Fibroblast of skin of left biceps (primary cell): ENCODE results near the gene SHC2.
"Not testable (repeated sequence)": the region's sequence is repeated elsewhere in the genome, so short reads cannot be mapped to it uniquely, and the experiment has no call there.

Experiments
- DNase-seq, 2 experiments: peaks; one replicate each; pipeline ENCODE4 v3.0.0-alpha.2; 2013; ENCODE audit warnings: low read depth in 2 of 2

Gene SHC2

DNA sequence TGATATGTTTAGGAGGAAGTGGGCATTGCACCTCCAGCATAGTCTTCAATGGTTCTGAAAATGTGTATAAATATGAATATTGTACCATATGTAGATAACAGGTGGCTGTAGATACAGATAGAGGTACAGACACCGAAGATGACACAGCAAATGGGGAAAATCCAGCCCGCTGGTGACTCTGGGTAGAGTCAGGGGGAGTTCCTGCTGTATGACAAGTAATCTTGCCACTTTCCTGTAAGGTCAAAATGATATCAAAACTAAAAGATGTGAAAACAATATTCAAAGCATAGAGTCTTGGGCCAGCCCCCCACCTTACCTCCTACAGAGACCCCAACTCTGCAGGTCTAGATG, 69.7 kb downstream of the SHC2 start:
- DNase-seq = no peak

DNA sequence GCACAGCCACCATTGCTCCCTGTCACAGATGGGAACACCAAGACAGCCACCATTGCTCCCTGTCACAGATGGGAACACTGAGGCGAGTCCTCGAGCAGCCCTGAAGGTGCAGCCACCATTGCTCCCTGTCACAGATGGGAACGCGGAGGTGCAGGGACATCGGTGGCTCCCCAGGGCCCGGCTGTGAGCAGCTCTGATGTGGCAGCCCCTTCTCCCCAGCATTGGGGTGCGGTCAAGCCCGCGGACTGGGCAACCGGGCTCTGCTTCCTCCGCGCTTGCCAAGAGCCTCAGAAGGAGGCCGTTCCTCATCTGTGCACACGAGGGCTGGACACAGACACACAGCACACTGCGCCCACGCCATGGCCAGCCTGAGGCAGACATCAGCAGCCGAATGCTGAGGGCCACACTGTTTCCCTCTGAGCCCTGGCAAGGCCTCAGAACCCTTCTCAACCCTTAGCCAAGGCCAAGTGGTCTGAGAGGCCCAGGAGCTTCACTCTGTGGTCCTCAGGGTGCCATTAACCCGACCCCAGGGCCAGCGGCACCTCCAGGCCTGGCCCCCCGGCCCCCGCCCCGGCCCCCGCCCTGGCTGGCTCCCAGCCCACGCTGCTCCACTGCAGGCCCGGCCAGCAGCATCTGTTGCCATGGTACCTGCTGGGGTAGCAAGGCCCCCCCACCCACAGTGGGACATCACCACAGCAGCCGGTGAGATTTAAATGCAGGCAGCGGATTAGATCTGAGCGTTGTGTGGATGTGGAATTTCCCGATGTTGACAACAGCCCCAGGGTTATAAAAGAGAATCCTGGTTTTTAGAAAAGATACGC, 70.2 kb downstream of the SHC2 start:
- DNase-seq = no peak

DNA sequence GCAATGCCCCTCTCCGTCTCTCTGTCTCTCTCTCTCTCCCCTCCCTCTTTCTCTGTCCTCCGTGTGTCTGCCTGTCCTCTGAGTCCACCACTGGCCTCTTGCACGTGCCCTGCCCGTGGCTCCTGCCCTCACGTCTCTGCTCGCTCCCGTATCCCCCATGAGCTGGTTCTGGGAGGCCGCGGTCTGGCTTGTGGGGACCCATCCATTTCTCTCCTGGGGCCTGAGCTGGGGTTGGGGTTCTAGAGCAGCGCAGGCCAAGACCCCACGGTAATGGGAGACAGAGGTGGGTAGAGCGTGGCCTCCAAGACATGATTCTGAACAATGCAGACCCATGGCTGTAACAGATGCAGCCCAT, 70.9 kb downstream of the SHC2 start:
- DNase-seq = no peak

DNA sequence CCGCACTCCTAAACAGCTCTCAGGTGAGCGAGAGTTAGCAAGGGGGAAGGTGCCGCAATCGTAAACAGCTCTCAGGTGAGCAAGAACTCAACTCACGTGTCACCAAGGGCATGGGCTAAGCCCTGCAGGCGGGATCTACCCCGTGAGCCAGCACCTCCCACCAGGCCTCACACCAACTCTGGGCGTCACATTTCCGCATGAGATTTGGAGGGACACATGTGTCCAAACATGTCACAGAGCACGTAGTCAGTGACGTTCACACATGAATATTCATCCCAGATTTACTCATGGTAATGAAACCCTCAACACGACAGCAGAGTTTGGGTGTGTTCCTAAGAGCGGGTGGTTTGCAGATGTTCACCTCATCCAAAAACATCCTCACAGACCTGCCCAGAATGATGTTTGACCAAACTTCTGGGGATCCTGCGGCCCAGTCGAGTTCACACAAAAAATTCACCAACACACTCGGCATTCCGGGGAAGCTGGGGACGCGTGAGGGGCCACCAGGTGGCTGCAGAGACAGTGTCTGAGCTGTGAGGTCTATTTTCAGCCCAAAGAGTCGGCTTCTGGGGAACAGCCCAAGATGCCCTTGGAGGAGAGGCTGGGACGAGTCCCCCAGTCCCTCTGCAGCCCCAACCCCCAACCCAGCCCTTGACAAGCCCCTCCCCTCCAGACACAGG, 71.4 kb downstream of the SHC2 start:
- no peak for DNase-seq

DNA sequence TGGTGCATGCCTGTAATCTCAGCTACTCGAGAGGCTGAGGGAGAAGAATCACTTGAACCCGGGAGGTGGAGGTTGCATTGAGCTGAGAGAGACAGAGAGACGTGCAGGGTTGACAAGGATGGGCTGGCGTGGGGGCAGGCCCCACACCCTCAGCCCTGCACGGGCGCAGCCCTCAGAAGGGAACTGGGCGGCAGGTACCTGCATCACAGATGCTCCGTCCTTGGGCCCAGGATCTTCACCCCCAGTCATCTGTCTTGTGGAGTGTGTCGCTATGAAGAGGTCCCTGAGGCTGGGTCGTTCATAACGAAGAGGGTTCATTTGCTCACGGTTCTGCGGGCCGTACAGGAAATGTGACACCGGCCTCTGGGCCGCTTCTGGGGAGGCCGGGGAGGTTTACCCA, 72.1 kb downstream of the SHC2 start:
- DNase-seq = no peak

DNA sequence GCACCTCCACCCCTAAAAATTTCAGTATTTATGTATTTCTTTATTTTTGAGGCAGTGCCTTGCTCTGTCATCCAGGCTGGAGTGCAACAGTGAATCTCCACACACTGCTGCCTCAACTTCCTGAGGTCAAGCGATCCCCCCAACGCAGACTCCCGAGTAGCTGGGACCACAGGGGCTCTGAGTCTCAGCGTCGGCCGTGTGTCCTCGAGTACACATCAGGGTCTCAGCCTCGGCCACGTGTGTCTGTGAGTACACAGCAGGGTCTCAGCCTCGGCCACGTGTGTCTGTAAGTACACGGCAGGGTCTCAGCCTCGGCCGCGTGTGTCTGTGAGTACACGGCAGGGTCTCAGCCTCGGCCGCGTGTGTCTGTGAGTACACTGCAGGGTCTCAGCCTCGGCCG, 73.1 kb downstream of the SHC2 start:
- no peak for DNase-seq

DNA sequence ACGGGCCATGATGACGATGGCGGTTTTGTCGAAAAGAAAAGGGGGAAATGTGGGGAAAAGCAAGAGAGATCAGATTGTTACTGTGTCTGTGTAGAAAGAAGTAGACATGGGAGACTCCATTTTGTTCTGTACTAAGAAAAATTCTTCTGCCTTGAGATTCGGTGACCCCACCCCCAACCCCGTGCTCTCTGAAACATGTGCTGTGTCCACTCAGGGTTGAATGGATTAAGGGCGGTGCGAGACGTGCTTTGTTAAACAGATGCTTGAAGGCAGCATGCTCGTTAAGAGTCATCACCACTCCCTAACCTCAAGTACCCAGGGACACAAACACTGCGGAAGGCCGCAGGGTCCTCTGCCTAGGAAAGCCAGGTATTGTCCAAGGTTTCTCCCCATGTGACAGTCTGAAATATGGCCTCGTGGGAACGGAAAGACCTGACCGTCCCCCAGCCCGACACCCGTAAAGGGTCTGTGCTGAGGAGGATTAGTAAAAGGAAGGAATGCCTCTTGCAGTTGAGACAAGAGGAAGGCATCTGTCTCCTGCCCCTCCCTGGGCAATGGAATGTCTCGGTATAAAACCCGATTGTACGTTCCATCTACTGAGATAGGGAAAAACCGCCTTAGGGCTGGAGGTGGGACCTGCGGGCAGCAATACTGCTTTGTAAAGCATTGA, 74.1 kb downstream of the SHC2 start:
- DNase-seq = not testable (repeated sequence)

DNA sequence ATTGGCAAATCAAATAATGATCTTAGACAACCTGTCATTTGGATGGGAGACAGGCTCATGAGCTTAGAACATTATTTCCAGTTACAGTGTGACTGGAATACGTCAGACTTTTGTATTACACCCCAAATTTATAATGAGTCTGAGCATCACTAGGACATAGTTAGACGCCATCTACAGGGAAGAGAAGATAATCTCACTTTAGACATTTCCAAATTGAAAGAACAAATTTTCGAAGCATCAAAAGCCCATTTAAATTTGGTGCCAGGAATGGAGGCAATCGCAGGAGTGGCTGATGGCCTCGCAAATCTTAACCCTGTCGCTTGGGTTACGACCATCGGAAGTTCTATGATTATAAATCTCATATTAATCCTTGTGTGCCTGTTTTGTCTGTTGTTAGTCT, 74.6 kb downstream of the SHC2 start:
- not testable (repeated sequence) for DNase-seq

DNA sequence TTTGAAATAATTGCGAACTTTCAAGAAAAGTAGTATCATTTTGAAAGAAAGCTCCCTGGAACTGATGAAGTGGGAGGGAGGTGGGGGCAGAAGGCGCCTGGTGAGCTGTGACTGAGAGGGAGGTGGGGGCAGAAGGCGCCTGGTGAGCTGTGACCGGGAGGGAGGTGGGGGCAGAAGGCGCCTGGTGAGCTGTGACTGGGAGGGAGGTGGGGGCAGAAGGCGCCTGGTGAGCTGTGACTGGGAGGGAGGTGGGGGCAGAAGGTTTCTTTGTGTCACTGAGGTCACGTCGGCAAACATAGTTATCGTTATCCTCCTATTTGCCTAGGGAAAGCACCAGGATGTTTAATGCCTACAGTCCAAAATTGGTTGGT, 76.0 kb downstream of the SHC2 start:
- DNase-seq = no peak

DNA sequence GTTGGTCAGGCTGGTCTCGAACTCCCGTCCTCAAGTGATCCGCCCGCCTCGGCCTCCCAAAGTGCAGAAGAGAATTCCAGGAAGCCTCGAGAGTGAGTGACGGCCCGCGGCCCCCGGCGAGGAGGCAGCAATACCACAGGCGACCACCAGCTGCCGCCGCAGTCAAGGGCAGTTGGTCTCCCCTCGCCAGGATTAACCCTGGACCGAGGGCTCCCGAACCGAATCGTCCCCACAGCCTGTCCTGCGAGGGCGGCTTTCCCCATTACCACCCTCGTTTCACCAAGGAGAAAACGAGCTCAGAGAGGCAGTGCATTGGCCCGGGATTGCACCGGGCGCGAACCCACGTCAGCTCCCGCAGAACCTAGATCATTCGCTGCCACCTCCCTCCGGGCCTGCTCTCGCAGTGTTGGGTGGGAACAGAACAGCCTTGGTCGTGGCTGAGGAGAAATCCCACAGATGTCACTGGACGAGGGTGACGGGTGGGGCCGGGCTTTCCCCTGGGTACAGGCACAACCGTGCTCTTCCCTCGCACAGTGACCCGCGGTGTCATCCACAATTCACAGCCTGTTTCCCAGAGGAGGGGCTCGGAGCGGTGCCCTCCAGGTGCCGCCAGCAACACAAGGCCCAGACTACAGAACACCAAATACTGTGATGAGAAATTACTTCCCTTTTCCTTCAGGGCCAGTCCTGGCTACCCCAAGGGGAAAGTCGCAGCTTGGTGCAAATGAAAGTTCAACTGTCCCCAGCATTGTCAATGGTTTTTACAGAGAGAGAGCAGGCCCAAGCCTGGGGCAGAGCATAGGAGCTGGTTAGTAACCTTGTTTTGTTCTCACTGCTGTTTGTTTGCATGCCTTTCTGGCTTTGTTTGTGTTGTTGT, 76.7 kb downstream of the SHC2 start:
- DNase-seq = no peak

DNA sequence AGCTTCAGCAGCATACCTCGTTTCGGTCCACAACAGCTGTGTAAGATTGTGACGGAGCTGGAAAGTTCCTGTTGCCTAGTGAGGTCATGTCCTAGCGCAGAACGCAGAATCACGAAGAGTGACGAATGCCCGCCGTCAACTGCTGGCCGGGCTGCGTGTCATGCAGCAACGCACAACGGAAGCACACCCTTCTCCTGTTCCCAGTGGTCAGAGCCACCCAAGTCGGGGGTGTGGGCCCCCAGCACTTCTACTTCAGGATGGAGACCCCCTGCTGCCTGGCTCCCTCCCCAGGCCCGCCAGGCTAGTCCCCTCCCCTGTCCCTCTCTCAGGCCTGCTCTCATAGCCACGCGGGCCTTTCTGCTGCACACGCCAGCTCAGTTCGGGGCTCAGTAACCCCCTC, 77.8 kb downstream of the SHC2 start:
- no peak for DNase-seq

DNA sequence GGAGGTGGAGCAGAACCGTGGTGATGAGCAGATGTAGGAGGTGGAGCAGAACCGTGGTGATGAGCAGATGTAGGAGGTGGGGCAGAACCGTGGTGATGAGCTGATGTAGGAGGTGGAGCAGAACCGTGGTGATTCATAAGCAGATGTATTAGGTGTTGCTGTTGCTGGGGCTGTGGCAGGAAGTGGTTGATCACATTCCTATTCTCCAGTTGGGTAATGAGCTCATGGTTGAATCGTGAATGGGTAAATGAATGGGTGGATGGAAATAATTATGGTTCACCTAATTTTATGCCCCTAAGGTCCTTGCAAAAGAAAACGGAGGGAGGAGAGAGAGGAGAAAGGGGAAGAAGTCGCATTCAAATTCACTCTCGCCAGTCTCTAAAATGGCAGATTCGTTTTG, 78.3 kb downstream of the SHC2 start:
- DNase-seq = peak; percentile 39 to 44

DNA sequence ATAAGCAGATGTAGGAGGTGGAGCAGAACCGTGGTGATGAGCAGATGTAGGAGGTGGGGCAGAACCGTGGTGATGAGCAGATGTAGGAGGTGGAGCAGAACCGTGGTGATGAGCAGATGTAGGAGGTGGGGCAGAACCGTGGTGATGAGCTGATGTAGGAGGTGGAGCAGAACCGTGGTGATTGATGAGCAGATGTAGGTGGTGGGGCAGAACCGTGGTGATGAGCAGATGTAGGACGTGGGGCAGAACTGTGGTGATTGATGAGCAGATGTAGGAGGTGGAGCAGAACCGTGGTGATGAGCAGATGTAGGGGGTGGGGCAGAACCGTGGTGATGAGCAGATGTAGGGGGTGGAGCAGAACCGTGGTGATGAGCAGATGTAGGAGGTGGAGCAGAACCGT, 78.9 kb downstream of the SHC2 start:
- DNase-seq = not testable (repeated sequence)

DNA sequence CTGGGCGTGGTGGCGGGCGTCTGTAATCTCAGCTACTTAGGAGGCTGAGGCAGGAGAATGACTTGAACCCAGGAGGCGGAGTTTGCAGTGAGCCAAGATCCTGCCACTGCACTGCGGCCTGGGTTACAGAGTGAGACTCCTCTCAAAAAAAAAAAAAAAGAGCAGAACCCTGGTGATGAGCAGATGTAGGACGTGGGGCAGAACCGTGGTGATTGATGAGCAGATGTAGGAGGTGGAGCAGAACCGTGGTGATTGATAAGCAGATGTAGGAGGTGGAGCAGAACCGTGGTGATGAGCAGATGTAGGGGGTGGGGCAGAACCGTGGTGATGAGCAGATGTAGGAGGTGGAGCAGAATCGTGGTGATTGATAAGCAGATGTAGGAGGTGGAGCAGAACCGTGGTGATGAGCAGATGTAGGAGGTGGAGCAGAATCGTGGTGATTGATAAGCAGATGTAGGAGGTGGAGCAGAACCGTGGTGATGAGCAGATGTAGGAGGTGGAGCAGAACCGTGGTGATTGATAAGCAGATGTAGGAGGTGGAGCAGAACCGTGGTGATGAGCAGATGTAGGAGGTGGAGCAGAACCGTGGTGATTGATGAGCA, 80.1 kb downstream of the SHC2 start:
- DNase-seq = not testable (repeated sequence)

DNA sequence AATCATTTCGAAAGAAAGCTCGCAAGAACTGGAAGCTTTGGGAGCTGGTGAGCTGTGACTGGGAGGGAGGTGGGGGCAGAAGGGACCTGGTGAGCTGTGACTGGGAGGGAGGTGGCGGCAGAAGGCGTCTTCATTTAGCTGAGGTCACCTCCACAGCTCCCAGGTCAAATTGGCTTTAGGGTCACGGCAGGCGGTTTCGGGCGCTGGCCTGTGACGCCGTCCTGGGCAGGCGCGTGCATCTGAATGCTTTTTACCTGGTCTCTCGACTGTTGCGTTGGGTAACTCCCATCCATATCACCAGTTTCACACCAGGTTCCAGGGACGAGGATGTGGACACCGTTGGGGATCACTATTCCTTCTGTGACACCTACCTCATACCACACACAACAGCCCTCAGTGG, 81.0 kb downstream of the SHC2 start:
- no peak for DNase-seq

DNA sequence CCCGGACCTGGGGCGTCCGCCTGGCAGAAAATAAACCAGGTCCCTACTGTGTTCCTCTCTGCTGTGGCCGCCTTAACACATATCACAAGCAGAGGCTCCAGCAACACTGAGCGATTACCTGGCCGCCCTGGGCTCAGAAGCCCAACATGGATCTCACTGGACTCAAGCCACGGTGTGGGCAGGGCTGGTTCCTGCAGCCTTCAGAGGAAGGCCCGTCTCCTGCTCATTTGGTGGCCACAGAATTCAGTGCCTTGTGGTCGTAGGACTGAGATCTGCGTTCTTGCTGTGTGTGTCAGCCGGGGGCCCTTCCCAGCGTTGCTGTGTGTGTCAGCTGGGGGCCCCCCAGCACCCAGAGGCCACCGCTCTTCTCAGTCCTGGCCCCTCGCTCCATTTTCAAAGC, 82.1 kb downstream of the SHC2 start:
- no peak for DNase-seq

DNA sequence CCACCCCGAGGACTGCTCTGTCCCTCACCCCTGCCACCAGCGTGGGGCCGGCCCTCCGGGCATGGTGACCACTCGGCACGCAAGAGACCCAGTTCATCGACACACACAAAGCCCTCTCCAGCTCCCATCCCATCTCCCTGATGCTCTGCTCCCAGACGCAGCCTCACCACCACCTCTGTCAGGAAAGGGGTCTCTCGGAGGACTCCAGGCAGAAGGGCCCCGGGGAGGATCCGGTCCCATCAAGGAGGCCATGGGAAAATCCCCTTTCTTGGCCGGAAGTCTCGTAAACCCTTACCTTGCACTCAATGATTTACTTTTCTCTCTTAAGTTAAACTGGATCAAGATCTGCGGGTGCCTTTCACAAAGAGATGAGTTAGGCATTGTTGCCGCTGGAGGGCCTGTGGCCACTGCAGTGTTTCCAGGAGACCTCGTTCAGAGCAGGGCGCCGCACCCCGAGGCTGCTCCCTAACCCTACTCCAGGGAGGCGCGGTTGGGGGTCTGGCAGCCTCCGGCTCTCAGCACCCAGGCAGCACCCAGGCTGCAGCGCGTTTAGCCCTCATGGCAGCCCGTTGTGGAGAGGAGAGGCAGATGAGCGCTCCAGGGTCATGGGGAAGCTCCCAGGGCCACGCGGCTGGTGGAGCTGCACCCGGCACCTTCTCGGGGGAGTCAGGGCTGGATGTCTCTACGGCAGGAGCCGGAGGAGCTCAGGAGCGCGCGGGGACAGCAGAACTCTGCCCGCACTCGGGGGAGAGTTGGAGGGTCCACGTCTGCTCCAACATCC, 82.8 kb downstream of the SHC2 start:
- no peak for DNase-seq

DNA sequence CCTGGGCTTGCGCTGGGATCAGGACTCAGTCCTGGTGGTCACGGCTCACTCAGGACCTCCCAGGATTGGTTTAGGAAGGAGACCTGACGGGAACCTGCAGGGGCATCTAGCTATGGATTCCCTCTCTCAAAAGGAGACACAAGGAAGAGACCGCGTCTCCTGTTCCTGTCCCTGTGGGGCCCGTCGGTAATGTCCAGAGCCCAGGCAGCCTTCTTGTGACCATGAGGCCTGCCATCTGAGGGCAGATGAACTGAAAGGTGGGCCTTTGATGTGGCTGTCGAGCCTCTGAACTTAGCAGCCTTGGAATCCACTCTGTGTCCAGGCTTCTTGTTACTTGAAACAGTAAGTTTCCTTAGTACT, 84.7 kb downstream of the SHC2 start:
- DNase-seq = no peak

DNA sequence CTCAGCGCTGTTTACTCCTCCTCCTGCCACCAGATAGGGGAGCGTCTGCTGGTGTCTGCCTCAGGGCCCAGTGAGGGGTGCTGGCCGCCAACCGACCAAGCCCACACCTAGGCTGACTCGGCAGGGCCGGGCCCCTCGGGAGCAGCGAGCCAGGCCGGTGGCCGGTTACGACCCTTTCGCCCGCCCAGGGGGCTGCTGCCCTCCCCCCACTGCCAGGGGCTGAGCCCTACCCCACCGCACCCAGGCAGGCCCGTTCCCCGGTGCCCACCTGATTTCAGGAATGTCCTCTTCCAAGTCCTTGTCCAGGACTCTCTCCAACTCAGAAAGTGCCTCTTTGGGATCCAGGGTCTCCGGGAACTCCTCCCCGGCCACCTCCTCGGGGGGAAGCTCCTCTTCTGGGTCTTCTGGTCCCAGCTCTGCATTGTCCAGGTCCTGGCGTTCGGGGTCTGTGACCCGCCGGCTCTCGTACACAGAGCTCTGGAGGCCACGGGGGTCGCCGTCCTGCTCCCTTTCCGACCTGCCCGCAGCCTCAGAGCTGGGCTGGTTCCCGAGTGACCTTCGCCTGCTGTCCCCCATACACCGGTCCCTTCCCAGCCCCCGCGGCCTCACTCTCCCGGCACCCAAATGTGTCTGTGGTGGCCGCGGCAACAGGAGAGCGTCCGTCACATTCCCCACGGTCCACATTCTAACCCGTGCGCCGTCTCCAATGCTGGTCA, 85.3 kb downstream of the SHC2 start:
- no peak for DNase-seq

DNA sequence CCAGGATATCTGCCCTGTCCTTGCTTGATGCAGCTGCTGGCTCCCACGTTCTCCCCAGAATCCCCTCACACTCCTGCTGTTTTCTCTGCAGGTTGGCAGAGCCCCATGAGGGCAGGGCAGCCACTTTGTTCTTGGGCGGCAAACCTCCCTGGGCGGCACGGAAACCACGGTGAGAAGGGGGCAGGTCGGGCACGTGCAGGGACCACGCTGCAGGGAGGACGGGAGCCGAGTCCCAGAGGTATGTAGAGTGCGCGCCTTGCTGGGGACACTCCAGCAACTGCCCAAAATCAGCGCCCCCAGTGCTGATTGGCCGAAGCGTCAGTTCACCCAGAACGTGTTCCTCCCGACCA, 86.0 kb downstream of the SHC2 start:
- DNase-seq = no peak
